GM06990 (cell line): ENCODE data around the gene SIGMAR1.

Experiments
- DNase-seq: peaks from one replicate; pipeline ENCODE4 v3.0.0-alpha.2; 2011; ENCODE audit not compliant: insufficient read length; ENCODE audit errors: extremely low read depth
- H3K27me3 ChIP-seq: replicated peaks from 2 replicates; pipeline ENCODE4 v1.6.0; 2011; ENCODE audit warnings: low read length; ENCODE audit not compliant: control insufficient read depth, insufficient read depth
- H3K36me3 ChIP-seq: 2 replicates; pipeline ENCODE4 v1.5.1; 2011; ENCODE audit warnings: low read length; ENCODE audit not compliant: control insufficient read depth, insufficient read depth
- H3K4me3 ChIP-seq: replicated peaks from 2 replicates; pipeline ENCODE4 v1.5.1; 2011; ENCODE audit warnings: low read depth, mild to moderate bottlenecking, control low read depth, low read length
- TF ChIP-seq, protein P1 (sequence below): IDR thresholded peaks from 2 replicates; pipeline ENCODE4 v1.5.1; 2011; ENCODE audit warnings: low read length, control low read depth, mild to moderate bottlenecking, inconsistent platforms; ENCODE audit not compliant: insufficient read depth, poor library complexity, severe bottlenecking

The SIGMAR1 gene

DNA sequence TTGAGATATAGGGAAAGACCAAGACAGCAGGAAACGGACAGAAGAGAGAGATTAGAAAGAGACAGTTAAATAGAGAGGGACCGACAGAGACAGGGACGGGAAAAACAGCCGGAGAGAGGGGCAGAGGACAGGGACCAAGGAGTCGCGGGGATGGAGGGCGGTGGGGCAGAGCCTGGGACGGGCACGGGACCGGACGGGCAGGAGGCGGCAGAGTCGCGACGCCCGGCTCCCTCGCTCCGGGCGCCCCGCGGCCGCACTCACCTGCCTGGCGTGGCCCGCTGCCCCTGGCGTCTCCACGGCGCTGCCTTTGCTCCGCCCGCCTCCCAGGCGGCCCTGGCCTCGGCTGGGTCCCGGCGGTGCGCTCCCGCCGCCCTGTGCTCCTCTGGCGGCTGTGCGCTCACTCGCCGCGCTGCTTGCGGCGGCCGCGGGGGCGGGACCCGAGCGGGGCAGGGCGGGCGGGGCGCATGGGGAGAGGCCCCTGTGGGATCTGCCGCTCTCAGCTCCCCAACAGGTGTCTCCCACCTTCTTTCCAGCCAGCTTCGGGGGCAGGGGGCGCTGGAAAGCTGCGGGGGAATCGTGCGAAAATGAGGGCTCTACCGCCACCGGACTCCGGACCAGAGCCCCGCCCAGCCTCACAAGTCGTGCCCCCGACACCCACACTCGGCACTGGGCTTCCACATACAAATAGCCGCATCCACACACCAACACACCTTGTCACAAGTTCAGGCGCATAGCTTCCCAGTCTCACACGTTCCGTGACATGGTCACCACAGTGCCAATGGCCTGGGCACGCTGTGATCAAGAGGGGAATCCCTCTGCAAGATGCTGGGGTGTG is 8.7 kb downstream of the SIGMAR1 start, which contains the start of gene ARID3C:
Gene ARID3C (minus strand): TSS at position 411 of the 835 bp plus-strand sequence. CDS start 1,052 bp downstream, outside the sequence.
- TF ChIP-seq, protein P1, sequence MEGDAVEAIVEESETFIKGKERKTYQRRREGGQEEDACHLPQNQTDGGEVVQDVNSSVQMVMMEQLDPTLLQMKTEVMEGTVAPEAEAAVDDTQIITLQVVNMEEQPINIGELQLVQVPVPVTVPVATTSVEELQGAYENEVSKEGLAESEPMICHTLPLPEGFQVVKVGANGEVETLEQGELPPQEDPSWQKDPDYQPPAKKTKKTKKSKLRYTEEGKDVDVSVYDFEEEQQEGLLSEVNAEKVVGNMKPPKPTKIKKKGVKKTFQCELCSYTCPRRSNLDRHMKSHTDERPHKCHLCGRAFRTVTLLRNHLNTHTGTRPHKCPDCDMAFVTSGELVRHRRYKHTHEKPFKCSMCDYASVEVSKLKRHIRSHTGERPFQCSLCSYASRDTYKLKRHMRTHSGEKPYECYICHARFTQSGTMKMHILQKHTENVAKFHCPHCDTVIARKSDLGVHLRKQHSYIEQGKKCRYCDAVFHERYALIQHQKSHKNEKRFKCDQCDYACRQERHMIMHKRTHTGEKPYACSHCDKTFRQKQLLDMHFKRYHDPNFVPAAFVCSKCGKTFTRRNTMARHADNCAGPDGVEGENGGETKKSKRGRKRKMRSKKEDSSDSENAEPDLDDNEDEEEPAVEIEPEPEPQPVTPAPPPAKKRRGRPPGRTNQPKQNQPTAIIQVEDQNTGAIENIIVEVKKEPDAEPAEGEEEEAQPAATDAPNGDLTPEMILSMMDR, result no peak
- peaks cover 6% of the 10 kb centered on the region; the same call in 1 of the 2 replicates for H3K27me3 ChIP-seq
- H3K4me3 ChIP-seq, result peak within 1 kb of the TSS; percentile 6
- peak; percentile 31 for DNase-seq
- no peaks in the 10 kb centered on the region for H3K36me3 ChIP-seq

DNA sequence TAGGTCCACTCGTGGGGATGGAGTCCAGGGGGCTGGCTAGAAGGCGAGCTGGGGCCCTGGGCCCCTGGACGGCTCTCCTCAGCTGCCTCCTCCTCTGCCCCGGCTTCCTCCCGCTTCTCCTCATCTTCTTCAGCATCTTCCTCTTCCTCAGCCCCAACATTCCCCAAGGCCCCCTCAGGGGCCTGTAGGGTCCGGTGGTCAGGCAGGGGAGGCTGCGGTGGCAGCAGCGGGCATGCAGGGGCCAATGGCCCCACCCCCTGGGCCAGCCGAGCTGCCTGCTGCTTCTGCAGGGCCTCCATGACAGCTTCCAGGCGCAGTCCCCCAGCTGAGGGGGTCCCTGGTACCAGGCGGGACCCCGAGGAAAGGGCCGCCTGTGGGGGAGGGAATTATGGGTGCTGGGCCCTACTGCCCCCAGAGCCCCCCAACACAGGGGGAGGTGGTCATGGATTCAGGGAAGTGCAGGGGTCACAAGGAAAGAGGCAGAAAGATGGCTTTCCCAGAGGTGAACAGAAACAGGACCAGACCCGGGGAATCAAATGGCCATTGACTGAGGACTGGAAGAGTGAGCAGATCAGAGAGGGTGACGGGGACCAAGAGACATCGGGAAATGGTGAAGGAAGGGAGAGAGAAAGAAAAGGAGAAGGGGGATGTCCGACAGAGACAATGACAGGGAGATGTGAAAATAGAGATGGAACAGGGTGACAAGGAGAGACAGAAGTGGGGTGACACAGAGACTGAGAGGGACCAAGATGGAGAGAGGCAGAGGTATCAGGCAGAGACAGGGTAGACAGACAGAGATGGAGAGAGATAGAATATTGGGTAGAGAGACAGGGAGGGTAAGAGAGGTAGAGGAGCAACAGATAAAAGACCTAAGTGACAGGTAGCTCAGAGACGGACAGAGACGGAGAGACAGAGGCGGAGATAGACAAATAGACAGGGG is 9.6 kb downstream of the SIGMAR1 start:
- H3K4me3 ChIP-seq, result peak overlapping the region; percentile 6; the same call in 1 of the 2 replicates
- peaks cover 6% of the 10 kb centered on the region for H3K27me3 ChIP-seq
- no peak for DNase-seq
- H3K36me3 ChIP-seq, result no peaks in the 10 kb centered on the region
- TF ChIP-seq, protein P1, result no peak

GRCh38 chr9:34625186-34625486 is 12.5 kb downstream of the SIGMAR1 start:
- H3K36me3 ChIP-seq, result no peaks in the 10 kb centered on the region
- DNase-seq, result no peak
- no peak overlapping the region for H3K4me3 ChIP-seq
- peaks cover 6% of the 10 kb centered on the region for H3K27me3 ChIP-seq
- TF ChIP-seq, protein P1, result no peak

GRCh38 chr9:34624475-34625185 is 13.0 kb downstream of the SIGMAR1 start:
- DNase-seq, result no peak
- no peak overlapping the region for H3K4me3 ChIP-seq

More at GRCh38 chr9:34624475-34625185, 13.0 kb downstream of the SIGMAR1 start:
- peaks cover 6% of the 10 kb centered on the region for H3K27me3 ChIP-seq
- H3K36me3 ChIP-seq, result no peaks in the 10 kb centered on the region
- TF ChIP-seq, protein P1, result no peak
